Adrenal gland (tissue), 5 donors: Measurements from ENCODE around the gene TEKT1.

Source experiments
- POLR2A ChIP-seq, 2 donors: fragments of 450-650 bp; IDR thresholded peaks; one replicate each; pipeline ENCODE4 v1.6.1; 2017; ENCODE audit warnings: antibody characterized with exemption in 2 of 2, mild to moderate bottlenecking in 2 of 2, moderate library complexity in 1 of 2
- TF ChIP-seq, protein P1 (sequence below), 6 experiments: fragments of 450-650 bp in 4 of 6; fragments of 200-600 bp in 2 of 6; sonication (generic) in 1 of 6; IDR thresholded peaks; 1 replicate in 5 of 6; 2 replicates in 1 of 6; pipeline versions ENCODE4 v1.5.1 to v1.8.0; 2016 to 2021; ENCODE audit warnings: antibody characterized with exemption in 6 of 6, mild to moderate bottlenecking in 2 of 6, moderate library complexity in 1 of 6
- donor health status: DM: no; HTN: no; CAD: no.

DNA sequence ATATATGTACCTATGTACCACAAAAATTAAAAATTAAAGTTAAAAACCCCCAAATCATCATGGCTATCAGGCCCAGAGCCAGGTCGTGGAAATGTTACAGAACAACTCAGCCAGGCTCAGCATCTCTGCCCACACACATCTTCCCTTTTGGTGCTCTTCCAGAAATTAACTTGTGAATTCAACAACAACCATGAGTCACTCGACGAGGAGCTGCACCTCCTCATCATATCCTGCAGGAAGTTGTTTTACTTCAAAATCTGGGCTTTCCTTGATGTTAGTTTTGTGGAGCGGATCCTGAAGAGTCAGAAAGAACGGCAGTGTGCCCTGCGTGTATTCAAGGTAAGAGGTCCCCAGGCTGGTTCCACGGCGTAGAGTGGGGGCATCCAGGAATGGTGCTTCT, 44.9 kb downstream of the TEKT1 start:
- TF ChIP-seq, protein P1, sequence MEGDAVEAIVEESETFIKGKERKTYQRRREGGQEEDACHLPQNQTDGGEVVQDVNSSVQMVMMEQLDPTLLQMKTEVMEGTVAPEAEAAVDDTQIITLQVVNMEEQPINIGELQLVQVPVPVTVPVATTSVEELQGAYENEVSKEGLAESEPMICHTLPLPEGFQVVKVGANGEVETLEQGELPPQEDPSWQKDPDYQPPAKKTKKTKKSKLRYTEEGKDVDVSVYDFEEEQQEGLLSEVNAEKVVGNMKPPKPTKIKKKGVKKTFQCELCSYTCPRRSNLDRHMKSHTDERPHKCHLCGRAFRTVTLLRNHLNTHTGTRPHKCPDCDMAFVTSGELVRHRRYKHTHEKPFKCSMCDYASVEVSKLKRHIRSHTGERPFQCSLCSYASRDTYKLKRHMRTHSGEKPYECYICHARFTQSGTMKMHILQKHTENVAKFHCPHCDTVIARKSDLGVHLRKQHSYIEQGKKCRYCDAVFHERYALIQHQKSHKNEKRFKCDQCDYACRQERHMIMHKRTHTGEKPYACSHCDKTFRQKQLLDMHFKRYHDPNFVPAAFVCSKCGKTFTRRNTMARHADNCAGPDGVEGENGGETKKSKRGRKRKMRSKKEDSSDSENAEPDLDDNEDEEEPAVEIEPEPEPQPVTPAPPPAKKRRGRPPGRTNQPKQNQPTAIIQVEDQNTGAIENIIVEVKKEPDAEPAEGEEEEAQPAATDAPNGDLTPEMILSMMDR (IDR thresholded peaks at IDR 0.05): no peak
- no peak for TF ChIP-seq POLR2A (IDR thresholded peaks at IDR 0.05)
